DOHH2 (cell line): ENCODE measurements around the gene TLR4.

ENCODE experiments used
- CTCF ChIP-seq: fragments of 200-600 bp; sonication (generic); IDR thresholded peaks from one replicate; pipeline ENCODE4 v1.5.1; 2014; ENCODE audit warnings: antibody characterized with exemption, mild to moderate bottlenecking, low read depth, low read length; ENCODE audit not compliant: poor library complexity, severe bottlenecking
- EZH2phosphoT487 ChIP-seq: fragments of 200-600 bp; sonication (generic); IDR thresholded peaks from 2 replicates; pipeline ENCODE4 v1.6.1; 2017; ENCODE audit warnings: borderline replicate concordance, mild to moderate bottlenecking, antibody characterized with exemption, low read length, moderate library complexity, mixed read lengths

- TF ChIP-seq CTCF (no peak), EZH2phosphoT487 (no peak)
These were observed 39.8 kb upstream of the TLR4 start for GRCh38 chr9:117664419-117664818.
